CD1c-positive myeloid dendritic cell (primary cell): Measurements from ENCODE around the gene TOE1.
"Not testable (repeated sequence)": the region's sequence is repeated elsewhere in the genome, so short reads cannot be mapped to it uniquely, and the experiment has no call there.

ENCODE experiments used
- DNase-seq: peaks from one replicate; pipeline ENCODE4 v3.0.0-alpha.2; 2016; ENCODE audit errors: extremely low spot score

Gene TOE1

DNA sequence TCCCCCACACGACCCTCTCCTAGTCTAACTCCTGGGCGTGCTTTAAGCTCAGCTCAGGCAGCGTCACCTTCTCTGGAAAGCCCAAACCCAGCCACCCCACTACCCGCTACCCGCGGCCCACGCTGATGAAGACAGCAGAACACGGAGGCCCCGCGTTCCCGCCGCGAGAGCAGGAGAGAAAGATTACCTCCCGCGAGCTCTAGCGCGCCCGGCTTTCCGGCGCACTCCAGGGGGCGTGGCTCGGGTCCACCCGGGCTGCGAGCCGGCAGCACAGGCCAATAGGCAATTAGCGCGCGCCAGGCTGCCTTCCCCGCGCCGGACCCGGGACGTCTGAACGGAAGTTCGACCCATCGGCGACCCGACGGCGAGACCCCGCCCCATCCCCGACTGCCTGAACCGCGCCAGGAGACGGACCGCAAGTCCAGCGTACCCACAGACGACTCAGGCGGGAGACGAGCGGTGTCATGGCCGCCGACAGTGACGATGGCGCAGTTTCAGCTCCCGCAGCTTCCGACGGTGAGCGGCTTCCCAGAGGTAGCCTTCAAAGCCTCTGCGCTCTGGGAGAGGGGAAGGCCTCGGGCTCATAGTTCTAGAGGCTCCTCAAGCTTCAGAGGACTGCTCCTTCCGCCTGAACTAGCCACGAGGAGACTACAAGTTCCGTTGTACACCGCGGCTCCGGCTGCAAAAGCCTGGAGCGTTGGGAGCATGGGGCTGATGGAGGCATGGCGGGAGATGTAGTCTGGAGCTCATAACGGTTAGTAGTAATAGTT is at the start of gene TOE1, which contains the start of gene MUTYH:
TSS of gene TOE1 (plus strand) at position 382 of the 770 bp plus-strand sequence. CDS start at position 465, 83 bp downstream.
TSS of gene MUTYH (minus strand) at position 652 of the 770 bp plus-strand sequence. CDS start 5,935 bp downstream, outside the sequence.
- DNase-seq, result peak; percentile 94

DNA sequence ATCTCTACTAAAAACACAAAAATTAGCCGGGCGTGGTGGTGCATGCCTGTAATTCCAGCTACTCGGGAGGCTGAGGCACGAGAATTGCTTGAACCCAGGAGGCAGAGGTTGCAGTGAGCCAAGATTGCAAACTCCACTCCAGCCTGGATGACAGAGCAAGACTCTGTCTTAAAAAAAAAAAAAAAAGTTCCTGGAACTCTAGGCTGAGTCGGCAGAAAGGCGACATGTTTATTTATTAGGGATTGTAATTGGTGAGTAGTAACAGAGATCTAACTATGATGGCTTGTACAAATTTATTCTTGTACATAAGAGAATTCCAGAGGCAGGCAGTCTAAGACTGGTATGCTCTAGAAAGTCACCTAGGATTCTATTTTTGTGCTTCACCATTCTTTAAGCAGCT is 49.0 kb upstream of the TOE1 start:
- DNase-seq, result not testable (repeated sequence)

DNA sequence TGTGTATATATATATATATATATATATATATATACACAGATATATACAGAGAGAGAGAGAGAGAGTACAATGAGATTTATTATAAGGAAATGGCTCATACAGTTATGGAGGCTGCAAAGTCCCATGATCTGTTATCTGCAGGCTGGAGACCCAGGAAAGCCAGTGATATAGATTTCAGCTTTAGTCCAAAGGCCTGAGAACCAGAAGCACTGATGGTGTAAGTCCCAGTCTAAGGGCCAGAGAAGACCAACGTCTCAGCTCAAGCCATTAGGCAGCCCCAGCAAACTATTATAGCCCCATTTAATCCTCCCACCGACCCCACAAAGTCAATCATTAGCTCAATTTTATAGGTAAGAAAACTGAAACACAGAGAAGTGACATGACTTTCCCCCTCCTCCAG is 48.3 kb upstream of the TOE1 start:
- no peak for DNase-seq

DNA sequence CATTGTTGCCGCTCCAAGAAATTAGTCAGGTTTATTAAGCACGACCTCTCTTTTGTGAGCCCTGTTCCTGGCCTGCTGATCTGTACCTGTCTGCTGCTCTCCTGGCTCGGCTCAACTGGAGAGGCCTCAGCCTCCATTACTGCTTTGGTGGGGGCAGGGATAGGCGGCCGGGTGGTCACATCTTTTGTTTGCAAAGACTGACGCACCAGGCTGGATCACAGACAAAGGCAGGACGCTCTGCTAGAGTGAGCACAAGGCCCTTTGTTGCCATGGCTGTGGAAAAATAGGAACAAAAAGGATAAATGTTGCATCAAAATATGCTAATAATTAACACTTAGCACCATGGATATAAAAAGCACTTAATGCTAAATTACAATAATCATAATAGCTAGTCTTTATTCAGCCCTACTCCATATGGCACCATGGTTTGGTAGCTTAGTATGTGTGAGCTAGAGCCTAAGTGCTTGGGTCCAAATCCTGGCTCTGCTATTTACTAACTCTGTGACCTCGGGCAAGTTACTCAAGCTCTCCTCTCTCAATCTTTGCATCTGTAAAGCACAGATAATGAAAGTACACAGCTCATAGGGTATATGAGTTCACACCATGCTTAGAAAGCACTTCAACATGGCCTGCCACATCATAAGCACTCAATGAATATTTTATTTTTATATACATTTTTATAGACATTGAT is 42.2 kb upstream of the TOE1 start:
- no peak for DNase-seq

DNA sequence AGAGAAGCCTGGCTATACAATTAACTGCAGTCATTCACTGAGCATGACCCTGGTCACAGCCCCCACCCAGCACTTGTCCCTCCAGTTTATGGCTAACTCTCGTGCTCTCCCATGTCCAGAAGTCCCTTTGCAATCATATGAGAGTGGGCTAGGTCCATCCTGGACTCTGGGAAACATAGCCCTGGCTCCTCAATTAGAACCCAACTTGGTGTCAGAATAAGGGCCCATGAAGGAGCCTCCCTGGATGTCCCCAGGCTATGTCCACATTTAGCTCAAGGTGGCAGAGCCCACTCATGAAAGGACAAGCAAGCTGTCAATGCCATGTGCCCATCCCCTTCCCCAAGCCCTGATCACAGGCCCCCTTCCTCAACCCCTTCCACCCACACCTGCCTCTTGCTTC is 40.7 kb upstream of the TOE1 start:
- DNase-seq, result no peak

DNA sequence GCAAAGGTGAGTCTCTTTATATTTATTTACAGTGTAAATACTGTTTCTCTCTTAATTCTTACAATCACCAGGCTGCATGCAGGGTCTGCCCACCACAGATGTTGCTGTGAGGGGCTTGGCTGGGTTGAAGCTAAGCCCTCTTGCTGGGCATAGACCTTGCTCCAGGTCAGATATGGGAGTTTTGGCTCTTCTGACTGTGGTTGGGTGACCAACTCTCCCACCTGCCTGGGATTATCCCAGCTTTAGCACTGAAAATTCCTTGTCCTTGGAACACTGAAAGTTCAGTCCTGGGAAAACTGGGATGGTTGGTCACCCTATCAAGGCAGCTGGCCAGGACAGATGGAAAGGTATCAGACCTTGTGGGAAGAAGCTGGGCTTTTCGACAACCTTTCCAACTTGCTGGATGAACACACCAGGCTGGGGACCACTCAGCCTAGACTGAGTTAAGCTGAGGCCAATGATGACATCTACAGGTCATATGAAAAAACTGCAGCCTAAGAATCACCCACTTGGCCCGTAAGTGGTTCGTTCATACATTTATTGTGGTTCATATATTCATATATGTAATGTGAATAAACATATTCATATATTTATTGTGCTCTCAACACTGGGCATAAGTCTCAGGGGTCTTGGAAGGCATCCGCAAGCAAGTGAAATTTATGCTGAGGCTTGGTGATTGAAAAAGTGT is 39.8 kb upstream of the TOE1 start:
- DNase-seq, result peak; percentile 71

DNA sequence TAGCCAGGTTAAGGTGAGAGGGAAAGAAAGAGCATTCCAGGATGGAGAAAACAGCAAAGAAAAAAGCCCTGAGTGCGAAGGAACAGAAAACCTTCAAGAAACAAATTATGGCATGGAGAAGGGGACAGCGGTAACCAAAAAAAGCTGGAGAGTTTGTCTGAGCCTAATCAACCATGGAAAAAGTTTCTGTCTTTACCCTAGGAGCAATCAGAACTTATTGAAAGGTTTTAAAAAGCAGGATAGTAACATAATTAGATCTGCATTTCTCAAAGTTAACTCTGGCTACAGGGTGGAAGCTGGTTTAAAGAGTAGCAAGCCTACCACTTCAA is 39.3 kb upstream of the TOE1 start:
- no peak for DNase-seq

DNA sequence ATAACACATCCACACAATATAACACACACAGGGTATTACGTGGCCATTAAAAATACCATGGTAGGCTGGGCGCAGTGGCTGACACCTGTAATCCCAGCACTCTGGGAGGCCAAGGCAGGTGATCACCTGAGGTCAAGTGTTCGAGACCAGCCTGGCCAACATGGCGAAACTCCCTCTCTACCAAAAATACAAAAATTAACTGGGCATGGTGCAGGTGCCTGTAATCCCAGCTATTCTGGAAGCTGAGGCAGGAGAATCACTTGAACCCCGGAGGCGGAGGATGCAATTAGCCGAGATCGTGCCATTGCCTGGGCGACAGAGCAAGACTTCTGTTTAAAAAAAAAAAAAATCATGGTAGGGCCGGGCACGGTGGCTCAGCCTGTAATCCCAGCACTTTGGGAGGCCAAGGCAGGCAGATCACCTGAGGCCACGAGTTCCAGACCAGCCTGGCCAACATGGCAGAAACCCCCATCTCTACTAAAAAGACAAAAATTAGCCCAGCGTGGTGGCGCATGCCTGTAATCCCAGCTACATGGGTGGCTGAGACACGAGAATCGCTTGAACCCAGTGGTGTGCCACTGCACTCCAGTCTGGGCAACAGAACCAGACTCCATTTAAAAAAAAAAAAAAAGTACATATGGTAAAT is 37.3 kb upstream of the TOE1 start:
- DNase-seq, result no peak

DNA sequence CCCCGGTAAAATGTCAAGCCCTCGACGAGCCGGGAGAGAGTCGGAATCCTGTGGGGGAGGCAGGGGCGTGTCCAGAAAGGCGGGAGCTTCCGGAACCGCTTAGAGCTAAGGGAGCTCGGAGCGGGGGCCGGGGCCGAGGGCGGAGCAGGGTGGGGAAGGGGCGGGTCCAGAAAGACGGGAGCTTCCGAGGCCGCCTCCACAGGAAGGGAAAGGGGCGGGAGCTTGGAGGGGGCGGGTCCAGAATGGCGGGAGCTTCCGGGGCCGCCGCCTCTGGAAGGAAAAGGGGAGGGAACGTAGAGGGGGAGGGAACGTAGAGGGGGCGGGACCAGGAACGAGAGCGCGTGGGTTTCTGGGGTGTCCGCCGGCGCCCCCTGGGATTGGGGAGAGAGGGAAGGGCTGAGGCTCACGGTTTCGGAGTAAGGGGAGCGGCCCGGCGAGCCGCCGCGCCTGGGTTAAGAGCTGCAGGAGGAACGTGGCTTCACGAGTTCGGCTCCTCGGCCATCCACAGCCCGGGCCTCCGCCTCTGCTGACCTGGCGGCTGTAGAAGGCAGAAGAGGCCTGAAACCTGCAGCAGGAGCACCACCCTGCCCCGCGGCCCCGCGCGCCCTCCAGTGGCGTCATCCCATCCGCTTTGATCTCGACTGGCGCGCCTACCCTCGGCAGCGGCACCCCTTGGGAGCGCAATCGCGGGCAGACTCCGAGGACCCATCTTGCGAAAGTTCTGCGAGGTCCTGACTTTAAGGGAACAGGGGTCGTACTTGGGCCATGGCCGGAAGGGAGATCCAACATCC is 36.3 kb upstream of the TOE1 start:
- DNase-seq, result peak; percentile 98

DNA sequence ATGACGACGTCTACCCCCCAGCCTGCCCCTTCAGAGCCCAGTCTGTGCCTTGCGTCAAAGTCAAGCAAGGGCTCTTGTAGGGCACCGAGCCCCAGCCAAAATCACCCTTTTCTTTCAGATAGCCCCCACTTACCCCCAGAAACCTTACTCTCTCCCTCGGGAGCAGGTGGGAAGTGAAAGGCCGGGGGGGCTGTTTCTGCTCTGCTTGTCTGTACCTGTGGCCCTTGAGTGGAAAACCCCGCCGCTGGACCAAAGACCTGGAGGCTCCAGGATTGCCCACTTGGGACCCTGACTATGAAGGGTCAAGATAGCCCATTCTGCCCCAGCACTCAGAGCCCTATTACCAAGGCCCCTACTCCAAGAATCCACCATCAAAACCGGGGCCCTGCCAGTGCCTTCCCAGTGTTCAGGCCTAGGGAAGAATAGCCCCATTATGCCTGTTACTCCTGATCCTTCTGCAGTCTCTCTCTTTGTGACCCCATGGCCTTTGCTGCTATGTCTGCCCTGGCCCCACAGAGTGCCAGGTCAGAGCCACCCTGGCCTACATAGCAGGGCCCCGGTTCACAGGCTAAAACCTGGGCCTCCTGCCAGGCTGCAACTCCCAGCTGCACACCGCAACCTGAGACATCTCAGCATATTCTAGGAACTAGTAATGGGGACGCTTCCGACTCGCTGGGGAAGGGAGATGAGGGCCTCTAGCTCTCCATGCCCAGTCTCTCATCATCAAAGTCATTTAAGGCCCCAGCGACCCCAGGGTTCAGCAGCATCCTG is 35.5 kb upstream of the TOE1 start:
- DNase-seq, result no peak

DNA sequence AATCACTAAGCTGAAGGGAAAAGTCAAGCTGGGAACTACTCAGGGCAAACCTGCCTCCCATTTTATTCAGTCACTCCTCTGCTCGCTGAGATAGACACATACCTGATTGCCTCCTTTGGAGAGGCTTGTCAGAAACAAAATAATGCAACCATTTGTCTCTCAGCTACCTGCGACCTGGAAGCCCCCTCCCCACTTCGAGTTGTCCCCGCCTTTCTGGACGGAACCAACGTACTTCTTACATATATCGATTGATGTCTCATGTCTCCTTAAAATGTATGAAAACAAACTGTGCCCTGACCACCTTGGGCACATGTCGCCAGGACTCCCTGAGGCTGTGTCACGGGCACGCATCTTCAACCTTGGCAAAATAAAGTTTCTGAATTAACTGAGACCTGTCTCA is 34.7 kb upstream of the TOE1 start:
- DNase-seq, result no peak

DNA sequence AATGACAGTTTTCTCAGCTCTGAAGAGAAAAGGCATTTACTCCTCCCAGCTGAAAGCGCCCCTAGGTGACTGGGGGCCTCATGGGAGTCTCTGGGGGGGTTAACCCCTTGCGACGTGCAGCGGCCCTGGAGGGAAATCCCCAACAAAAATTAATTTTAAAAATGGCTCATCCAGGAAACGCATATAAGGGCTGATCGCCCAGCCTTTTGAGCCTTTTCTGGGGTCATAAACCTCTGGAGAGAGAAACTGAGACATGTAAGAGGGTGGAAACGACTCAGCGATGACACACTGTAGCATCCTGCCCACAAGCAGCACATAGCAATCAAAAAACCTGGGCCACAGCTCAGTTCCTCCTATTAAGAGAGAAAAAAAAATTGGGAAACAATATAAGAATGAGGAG is 33.7 kb upstream of the TOE1 start:
- DNase-seq, result no peak

DNA sequence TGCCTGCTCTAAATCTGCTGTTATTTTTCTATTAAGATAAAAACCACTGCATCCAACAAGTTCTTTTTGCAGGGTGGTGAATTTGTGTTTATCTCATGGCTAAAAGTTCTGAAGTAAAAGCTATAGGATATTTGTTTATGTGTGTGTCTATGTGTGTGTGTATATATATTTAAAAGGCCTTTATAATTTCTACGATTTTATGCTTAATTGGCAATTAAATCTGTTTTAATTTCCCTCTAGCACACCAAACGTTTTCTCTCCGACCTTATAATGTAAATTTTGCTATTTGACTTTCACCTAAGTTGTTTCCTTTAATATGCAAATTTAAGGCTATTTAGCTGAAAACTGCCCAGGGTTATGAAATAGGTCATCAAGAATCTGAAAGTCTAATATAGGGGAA is 33.1 kb upstream of the TOE1 start:
- DNase-seq, result no peak

DNA sequence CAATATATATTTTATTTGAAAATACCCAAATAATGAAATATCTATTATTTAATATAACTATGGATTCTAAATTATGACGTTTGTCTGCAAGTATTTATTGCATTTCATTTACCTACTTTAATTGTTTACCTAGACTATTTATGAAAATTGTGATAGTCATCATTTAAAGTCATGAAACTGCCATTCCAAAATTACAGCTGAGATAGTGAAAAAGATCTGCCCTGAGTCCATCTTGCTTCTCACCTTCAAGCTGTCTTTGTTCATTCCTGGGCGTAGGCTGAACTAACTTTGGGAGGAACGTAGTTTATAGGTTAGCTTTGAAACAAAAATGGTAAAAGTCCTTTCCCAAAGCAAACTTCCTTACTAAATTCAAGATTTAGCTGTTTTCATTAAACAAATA is 25.7 kb upstream of the TOE1 start:
- no peak for DNase-seq

DNA sequence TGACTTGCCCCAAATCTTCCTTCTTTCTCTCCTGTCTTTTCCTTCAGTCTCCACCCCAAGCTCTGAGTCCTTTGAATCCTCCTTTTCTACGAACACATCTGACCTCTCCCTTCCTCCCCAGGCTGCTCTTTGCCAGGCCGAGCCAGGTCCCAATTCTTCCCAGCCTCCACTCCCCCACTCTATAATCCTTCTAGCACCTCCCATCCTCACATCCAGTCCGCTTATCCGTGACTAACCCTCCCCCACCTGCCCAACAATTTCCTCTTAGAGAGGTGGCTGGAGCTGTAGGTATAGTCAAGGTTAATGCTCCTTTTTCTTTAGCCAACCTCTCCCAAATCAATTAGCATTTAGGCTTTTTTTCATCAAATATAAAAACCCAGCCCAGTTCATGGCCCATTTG is 22.8 kb upstream of the TOE1 start:
- DNase-seq, result no peak

DNA sequence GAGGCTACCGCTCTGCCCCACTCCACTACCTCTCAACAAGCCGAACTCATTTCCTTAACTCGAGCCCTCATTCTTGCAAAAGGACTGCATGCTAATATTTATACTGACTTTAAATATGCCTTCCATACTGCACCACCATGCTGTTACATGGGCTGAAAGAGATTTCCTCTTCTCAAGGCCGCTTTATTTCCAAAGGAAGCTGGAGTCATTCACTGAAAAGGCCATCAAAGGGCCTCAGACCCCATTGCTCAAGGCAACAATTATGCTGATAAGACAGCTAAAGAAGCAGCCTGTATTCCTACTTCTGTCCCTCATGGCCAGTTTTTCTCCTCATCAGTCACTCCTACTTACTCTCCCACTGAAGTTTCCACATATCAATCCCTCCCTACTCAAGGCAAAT is 20.2 kb upstream of the TOE1 start:
- no peak for DNase-seq

DNA sequence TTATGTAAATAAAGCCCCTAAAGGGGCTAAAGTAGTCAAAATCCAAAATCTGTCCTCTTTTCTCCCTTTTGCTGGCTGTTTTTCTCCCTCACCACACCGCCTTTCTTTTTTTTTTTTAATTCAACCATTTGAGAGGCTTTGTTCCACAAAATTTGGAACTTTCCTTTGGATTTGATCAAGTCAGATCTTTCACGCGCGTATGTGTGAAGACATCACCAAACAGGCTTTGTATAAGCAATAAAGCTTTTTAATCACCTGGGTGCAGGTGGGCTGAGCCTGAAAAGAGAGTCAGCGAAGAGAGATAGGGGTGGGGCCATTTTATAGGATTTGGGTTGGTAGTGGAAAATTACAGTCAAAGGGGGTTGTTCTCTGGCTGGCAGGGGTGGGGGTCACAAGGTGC is 18.5 kb upstream of the TOE1 start:
- DNase-seq, result no peak

DNA sequence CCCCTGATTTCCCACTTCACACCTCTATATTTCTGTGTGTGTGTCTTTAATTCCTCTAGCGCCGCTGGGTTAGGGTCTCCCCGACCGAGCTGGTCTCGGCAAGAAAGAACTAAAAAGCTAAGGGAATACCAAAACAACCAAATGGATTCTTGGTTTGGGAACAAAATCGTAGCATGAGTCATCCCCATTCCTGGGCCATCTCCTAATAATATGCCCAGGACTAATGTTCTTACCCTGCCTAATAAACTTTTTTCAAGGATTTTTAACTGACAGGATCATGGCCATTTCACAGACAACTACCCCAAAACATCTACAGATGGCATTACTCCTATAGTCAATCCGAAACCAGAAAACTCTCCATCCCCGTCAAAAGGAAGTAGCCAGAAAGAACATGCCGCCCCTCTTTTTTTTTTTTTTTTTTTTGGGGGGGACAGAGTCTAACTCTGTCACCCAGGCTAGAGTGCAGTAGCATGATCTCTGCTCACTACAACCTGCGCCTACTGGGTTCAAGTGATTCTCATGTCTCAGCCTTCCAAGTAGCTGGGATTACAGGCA is 17.4 kb upstream of the TOE1 start:
- DNase-seq, result no peak

DNA sequence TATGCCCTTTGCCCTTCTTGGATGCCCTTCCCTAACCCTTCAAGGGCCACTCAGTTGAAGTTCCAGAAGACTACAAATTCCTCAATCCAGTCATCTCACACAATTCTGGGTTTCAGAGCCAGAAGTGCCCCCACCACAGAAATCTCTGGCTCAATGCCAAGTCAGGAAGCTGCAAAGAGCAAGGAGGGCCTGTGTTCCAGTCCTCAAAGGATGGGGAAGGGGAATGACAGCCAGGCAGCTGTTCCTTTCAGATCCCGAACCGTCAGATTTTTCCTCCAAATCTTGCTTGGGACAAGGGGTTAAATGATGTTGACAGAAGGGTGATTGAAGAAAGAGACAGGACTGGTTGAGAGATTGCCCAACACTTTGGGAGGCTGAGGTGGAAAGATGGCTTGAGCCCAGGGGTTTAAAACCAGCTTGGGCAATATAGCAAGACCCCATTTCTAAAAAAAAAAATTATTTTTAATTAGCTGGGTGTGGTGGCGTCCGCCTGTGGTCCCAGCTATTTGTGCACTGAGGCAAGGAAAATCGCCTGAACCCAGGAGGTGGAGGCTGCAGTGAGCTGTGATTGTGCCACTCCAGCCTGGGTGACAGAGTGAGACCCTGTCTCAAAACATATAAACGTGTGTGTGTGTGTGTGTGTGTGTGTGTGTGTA is 14.0 kb upstream of the TOE1 start:
- DNase-seq, result no peak
